Measurements from ENCODE around the gene ZNF362. TPM values are rescaled to one million over a fixed set of nuclear protein-coding genes. Genes with fewer than 3 reads are reported as not detected.

Gene ZNF362
- total RNA-seq, 2 donors from 2014 or later: 45.0 to 52.0 TPM

- no peaks in the 10 kb centered on the region for H3K4me1 ChIP-seq (replicated peaks)
- no peak overlapping the region for H3K27ac ChIP-seq
- H3K27me3 ChIP-seq (replicated peaks; ENCODE audit: insufficient read depth): no peaks in the 10 kb centered on the region
- intact Hi-C loops (cut with DNase I): no loop called here
- no peak for DNase-seq (ENCODE audit: low spot score)
- WGBS: 54% methylated on average over 2 of the region's 2 CpGs
- no peak overlapping the region for H3K4me3 ChIP-seq
- no peak for TF ChIP-seq POLR2A (IDR thresholded peaks at IDR 0.05)
- TF ChIP-seq, protein P1, sequence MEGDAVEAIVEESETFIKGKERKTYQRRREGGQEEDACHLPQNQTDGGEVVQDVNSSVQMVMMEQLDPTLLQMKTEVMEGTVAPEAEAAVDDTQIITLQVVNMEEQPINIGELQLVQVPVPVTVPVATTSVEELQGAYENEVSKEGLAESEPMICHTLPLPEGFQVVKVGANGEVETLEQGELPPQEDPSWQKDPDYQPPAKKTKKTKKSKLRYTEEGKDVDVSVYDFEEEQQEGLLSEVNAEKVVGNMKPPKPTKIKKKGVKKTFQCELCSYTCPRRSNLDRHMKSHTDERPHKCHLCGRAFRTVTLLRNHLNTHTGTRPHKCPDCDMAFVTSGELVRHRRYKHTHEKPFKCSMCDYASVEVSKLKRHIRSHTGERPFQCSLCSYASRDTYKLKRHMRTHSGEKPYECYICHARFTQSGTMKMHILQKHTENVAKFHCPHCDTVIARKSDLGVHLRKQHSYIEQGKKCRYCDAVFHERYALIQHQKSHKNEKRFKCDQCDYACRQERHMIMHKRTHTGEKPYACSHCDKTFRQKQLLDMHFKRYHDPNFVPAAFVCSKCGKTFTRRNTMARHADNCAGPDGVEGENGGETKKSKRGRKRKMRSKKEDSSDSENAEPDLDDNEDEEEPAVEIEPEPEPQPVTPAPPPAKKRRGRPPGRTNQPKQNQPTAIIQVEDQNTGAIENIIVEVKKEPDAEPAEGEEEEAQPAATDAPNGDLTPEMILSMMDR (IDR thresholded peaks at IDR 0.05): no peak
- TF ChIP-seq POLR2AphosphoS5 (IDR thresholded peaks at IDR 0.05): no peak
- no peaks in the 10 kb centered on the region for H3K9me3 ChIP-seq
- no peaks in the 10 kb centered on the region for H3K36me3 ChIP-seq
These were observed 34.9 kb upstream of the ZNF362 start for GRCh38 chr1:33221385-33221758.

GRCh38 chr1:33222381-33222780, 33.9 kb upstream of the ZNF362 start:
- Histone ChIP-seq H3K36me3 (no peaks in the 10 kb centered on the region), H3K27ac (no peak overlapping the region), H3K4me1 (replicated peaks) (no peaks in the 10 kb centered on the region), H3K4me3 (no peak overlapping the region), H3K27me3 (replicated peaks; ENCODE audit: insufficient read depth) (no peaks in the 10 kb centered on the region), H3K9me3 (no peaks in the 10 kb centered on the region)
- TF ChIP-seq, protein P1 (IDR thresholded peaks at IDR 0.05): no peak
- TF ChIP-seq POLR2A (IDR thresholded peaks at IDR 0.05) (no peak), POLR2AphosphoS5 (IDR thresholded peaks at IDR 0.05) (no peak)
- WGBS: 45% methylated on average over 1 of the region's 1 CpG
- DNase-seq (ENCODE audit: low spot score): no peak
- intact Hi-C loops (cut with DNase I): no loop called here

GRCh38 chr1:33224166-33224707, 32.1 kb upstream of the ZNF362 start:
- H3K36me3 ChIP-seq: no peaks in the 10 kb centered on the region
- no peak overlapping the region for H3K27ac ChIP-seq
- 84% methylated on average over 2 of the region's 2 CpGs for WGBS
- no peak overlapping the region for H3K4me3 ChIP-seq
- TF ChIP-seq, protein P1 (IDR thresholded peaks at IDR 0.05): no peak
- TF ChIP-seq POLR2A (IDR thresholded peaks at IDR 0.05) (no peak), POLR2AphosphoS5 (IDR thresholded peaks at IDR 0.05) (no peak)
- H3K27me3 ChIP-seq (replicated peaks; ENCODE audit: insufficient read depth): no peaks in the 10 kb centered on the region
- no peaks in the 10 kb centered on the region for H3K9me3 ChIP-seq
- no peaks in the 10 kb centered on the region for H3K4me1 ChIP-seq (replicated peaks)
- intact Hi-C loops (cut with DNase I): no loop called here
- no peak for DNase-seq (ENCODE audit: low spot score)

- H3K9me3 ChIP-seq: no peaks in the 10 kb centered on the region
- no peaks in the 10 kb centered on the region for H3K27me3 ChIP-seq (replicated peaks; ENCODE audit: insufficient read depth)
- TF ChIP-seq POLR2AphosphoS5 (IDR thresholded peaks at IDR 0.05) (no peak), POLR2A (IDR thresholded peaks at IDR 0.05) (no peak)
- TF ChIP-seq, protein P1 (IDR thresholded peaks at IDR 0.05): no peak
- H3K36me3 ChIP-seq: no peaks in the 10 kb centered on the region
- H3K4me3 ChIP-seq: no peak overlapping the region
- DNase-seq (ENCODE audit: low spot score): no peak
- WGBS: 51% methylated on average over 1 of the region's 1 CpG
- intact Hi-C loops (cut with DNase I): no loop called here
- H3K4me1 ChIP-seq (replicated peaks): no peaks in the 10 kb centered on the region
- H3K27ac ChIP-seq: no peak overlapping the region
These were observed 30.7 kb upstream of the ZNF362 start for GRCh38 chr1:33225586-33225985.

GRCh38 chr1:33228935-33229487, 27.3 kb upstream of the ZNF362 start:
- no peak overlapping the region for H3K27ac ChIP-seq
- no peaks in the 10 kb centered on the region for H3K9me3 ChIP-seq
- 49% methylated on average over 5 of the region's 5 CpGs for WGBS
- TF ChIP-seq, protein P1 (IDR thresholded peaks at IDR 0.05): no peak
- TF ChIP-seq POLR2A (IDR thresholded peaks at IDR 0.05) (no peak), POLR2AphosphoS5 (IDR thresholded peaks at IDR 0.05) (no peak)
- no peak for DNase-seq (ENCODE audit: low spot score)
- intact Hi-C loops (cut with DNase I): no loop called here
- no peaks in the 10 kb centered on the region for H3K36me3 ChIP-seq
- no peaks in the 10 kb centered on the region for H3K27me3 ChIP-seq (replicated peaks; ENCODE audit: insufficient read depth)
- H3K4me1 ChIP-seq (replicated peaks): no peaks in the 10 kb centered on the region
- H3K4me3 ChIP-seq: no peak overlapping the region
